HG03521 (cell line): Measurements from ENCODE around the gene HIPK2.
A peak's percentile ranks its signal among the peaks of the same experiment; 100 is the strongest.

Source experiments
- ATAC-seq: cut with Tn5 transposase; IDR thresholded peaks from one replicate; pipeline ENCODE4 v1.9.1; 2021; ENCODE audit warnings: mild to moderate bottlenecking, moderate library complexity; ENCODE audit not compliant: unreplicated experiment

Gene HIPK2

DNA sequence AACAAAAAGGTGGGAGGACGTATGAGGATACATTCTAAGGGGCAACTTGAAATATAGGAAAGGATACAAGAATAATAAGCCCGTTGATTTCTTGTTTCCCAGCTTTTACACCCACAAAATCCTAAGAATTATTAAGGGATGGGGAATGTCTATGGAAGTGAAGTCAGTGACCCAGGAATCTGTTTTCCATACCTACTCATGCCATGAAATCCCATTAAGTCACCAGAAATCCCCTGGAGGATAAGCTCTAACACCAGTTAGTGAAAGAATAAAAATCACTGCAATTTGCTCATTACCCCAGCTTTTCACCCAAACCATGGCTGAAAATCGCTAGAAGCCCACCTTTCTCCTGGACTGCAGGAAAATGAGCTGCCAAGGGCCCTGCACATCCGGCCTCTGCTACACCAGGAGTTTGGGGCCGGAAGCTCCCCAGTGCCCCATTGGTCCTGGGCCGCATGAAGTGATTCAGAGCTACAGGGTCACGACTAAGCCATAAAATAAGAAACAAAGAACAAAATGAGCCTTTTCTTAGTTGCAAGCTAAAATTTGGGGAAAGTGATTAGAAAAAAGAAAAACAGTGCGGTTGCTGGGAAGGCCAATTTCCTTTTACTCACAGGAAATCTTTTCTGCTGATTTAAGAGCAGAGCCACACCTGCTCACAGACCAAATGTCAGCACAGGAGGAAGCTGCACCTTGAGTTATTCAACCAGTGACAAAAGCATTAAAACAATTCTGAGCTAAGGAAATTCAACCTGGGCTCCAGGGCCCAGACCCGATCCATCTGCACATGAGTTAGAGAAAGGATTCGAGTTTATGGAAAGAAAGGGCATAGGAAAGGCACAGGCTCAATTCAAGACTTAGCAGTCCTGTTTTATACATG, 40.3 kb downstream of the HIPK2 start:
- no peak for ATAC-seq

DNA sequence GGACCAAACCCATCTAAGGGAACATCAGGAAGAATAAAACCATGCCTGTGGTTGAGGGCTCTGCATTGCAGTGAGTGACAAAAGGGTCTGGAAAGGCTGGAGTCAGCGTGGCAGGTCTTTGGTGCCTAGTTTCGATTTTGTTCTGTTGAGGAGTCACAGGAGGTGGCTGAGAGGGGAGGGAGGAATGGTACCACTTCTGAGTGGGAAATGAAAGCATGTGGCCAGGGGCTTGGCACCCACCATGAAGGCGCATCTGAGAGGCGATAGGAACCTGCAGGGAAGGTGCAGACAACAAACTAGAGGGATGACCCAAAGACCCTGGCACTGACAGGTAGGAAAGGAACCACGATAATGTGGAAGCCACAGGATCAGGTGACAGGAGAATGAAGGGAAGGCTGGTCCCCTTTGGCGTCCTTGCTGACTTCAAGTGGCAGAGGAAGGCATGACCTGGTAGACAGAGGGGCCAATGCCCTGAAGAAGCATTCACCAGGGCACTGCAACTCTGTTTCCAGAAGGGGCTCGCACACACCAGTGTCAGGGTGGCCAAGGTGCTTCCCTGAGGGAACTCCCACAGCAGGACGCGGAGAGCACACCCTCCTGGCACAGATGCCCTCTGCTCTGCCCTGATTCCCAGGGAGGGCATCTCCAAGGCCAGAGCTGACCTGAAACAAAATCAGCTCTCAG, 41.7 kb downstream of the HIPK2 start:
- ATAC-seq, result no peak

DNA sequence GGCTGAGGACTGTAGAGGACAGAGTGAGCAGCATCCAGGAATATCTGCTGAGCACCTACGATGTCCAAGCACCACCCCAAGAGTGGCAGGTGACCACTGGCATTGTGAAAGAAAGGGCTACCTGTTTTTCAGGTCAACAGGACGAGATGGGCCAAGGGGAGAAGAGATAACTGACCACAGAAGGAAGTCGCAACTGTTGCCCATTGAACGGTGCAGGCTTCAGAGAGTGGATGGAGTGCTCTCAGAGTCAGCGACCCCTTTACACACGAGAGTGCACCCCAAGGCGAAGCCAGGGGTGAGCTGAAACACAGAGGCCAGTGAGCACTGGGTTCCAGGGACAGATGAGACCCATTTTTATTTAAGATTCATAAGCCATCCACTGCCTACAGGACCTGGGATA, 42.3 kb downstream of the HIPK2 start:
- ATAC-seq, result no peak

DNA sequence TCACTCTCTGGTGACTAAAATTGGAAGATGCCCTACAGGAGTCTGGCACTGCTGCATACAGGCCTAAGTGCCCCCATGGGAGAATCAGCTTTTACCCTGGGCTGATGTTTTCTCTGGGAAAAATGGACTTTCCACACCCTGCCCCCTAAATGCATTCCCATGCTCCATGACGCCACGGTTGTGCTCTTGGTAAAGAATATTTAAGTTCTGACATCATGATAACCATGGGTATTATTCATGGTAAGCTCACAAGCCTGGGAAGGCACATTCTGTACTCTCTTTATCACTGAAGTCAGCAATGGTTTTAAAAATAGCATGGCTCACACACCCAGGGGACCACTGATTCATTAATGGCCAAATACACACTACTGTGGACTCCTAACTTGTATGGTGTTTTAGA, 43.4 kb downstream of the HIPK2 start:
- ATAC-seq, result no peak

DNA sequence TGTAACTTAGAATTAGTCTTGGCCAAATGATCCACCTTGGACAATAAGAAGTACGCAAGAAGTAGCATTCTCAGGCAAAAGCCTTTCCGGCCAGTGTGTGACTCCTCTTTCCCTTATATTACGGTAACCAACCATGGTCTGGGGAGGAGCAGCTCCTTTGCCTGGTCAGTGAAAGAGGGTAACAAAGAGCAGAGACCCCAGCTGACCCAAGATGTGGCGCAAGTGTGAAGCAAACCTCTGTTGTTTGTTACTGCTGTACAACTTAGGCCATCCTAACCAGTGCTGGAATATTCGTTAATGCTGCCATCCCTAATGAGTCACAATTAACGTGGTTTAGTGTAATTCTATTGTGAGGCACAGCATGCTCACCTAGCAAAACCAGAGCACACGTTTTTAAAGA, 44.0 kb downstream of the HIPK2 start:
- ATAC-seq, result no peak

DNA sequence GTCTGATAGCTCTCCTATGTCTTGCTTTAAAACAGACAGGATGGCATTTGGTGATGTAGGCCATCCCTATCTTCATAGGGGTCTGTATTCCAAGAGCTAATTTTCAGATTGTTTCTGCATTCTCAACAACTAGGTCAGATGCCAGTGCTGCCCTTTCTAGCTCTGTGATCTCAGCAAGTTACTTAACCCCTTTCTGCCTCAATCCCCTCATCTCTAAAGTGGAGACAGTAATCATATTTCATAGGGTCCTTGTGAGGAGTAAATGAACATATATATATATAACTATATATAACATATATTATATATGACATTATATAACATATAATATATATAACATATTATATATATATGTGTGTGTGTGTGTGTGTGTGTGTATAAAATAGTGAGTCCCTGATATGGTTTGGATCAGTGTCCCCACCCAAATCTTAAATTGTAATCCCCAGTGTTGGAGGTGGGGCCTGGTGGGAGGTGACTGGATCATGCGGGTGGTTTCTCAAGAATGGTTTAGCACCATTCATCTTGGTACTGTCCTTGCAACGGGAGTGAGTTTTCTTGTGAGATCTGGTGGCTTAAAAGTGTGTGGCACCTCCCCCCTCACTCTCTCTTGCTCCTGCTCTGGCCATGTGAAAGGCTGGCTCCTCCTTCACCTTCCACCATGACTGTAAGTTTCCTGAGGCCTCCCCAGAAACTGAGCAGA, 45.2 kb downstream of the HIPK2 start:
- no peak for ATAC-seq

DNA sequence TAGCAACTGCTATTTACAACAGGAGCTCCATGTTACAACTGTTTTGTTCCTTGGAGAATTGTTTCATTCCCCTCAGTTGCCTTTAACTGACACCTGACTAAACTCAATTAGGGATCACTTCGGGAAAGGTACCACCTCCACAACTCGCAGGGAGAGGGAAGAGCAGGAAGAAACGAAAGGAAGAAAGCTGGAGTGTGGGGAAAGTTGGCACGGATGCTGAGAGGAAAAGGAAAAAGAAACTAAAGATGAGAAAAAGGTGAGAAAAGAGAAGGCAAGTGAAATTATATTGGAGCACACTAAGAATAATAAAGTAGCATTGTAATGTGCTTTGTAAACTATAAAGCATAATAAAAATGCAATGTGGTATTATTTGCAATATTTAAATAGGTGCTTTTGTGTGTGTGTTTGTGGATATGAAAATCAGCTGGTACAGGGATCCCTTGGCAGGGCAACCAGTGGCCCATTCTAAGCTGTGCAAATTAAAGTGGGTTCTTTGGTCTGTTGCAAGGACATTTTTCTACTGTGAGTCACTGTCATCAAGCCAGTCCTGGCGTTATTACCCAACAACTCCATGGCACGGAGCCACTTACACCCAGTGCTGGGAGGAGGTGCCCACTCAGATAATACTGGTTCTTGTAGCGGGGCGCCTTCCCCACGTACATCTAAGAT, 45.9 kb downstream of the HIPK2 start:
- ATAC-seq, result no peak

DNA sequence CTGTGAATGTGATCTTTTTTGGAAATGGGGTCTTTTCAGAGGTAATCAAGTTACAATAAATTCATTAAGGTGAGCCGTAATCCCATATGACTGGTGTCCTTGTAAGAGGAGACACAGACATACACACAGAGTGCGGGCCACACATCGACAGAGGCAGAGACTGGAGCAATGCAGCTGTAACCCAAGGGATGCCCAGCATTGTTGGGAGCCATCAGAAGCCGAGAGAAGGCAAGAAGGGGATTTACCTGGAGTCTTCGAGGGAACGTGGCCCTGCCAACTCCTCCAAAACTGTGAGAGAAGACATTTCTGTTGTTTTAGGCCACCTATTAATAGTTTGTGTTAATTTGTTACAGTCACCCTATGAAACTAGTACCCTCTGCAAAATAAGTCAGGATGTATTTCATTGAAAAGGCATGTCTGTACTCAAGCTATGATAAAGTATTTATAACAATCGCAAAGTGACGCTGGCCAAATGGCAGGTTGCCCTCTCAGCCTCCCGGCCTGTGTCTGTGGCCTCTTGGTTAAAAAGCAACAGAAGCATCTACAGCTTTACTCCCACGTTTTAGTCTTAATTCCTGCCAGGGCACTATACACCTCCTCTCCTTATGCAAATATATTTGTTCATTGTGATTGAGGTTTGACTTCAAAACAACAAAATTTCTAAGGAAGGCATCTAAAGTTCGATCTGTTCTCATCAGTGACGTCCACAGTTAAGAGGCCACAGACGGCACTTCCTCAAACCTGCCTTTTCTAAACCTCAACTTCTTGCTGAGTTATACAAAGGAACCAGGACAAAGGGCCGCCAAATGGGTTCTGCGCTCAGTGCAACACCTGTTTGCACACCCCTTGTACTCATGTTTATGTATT, 46.8 kb downstream of the HIPK2 start:
- ATAC-seq, result peak; percentile 81

DNA sequence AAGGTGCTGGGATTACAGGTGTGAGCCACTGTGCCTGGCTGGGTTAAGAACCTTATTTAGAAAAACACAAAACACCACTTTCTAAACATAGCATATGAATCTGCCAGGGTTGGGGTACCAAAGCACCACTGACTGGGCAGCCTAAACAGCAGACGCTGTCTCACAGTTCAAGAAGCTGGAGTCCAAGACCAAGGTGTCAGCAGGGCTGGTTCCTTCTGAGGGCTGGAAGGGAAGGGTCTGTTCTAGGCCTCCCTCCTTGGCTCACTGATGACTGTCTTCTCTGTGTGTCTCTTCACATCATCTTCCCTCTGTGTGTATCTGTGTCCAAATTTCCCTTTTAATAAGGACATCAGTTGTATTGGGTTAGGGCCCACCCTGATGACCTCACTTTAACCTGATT, 49.6 kb downstream of the HIPK2 start:
- ATAC-seq, result no peak

DNA sequence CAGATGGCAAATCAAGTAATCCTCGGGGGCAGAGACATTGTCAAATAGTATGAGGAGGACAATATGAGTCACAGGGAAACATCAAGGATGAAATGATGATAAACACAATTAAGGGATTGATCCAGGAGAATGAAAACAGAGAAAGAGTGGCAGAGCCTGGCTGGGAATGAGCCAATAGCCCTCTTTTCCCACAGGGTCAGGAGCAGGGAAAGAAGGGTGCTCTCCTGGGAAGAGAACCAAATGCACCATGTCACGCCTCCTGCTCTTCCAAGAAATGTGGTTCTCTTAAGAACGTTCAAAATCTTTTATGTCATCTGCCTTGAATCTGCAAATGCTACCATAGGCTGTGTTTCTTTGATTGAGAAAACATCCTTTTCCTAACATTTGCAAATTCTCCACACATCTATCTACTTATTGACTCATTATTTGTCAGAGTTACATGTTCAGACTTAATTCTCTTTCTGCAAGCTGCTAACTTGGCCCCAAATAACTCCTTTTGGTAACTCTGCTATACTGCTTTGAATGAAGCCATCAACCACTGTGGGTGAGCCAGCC, 50.6 kb downstream of the HIPK2 start:
- ATAC-seq, result no peak

DNA sequence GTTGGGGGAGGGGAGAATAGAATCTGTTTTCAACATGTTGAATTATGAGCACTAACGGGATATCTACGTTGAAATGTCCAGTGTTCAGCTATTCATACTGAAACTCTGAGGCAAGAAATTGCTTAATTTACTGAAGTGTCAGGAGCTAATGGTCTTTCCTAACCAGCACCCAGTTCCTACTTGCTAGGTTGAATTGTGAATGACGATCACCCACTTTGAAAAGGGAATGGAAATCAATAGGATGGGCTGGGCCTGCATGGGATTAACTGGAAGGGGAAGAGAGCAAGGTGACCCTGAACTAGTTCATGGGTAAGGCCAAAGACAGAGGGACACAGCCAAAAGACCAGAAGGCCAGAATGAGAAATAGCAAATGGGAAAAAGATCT, 51.3 kb downstream of the HIPK2 start:
- ATAC-seq, result no peak

DNA sequence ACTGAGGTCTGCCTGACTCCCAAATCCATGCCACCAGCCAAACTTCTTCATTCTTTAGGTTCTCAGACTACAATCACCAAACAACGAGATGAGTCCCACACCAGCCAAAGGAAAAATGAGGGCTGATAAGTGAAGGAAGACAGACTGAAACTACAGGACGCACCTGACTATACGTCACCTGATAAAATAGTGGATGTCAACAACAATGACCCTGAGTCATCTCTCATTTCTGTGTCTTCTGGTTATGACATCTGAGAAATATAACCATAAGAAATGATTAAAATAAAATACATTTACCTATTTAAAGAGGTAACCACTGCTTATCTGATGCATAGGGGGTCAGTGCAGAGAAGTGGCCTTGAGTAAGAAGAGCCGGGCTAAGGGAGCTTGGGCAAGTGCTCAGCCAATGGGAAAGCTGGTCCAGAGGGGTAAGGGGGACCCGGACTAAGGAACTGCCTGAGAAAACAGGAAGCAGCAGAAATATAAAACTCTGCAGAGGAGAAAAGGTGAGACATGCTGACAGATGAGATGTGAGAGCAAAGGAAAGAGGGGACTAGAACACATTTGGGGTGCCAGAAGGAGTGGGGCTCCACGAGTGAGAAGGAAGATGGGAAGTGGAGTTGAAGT, 51.8 kb downstream of the HIPK2 start:
- ATAC-seq, result peak; percentile 1

DNA sequence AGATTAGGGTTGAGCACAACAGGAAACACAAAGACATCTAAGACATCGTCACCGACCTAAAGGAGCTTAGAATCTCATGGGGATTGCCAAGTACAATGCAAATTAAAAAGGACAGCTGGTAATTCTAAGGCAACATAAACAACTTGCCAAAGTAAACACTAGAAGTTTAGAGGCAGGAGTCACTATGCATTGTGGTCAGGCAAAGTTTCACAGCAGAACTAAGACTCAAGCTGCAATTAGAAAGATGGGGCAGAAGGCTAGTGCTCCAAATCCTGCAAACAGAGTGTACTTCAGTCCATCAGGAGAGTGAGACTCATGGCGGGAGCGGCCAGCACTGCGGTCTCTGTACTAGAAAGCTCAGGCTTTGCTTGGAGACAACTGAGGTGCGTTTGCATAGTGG, 52.7 kb downstream of the HIPK2 start:
- peak; percentile 79 for ATAC-seq

DNA sequence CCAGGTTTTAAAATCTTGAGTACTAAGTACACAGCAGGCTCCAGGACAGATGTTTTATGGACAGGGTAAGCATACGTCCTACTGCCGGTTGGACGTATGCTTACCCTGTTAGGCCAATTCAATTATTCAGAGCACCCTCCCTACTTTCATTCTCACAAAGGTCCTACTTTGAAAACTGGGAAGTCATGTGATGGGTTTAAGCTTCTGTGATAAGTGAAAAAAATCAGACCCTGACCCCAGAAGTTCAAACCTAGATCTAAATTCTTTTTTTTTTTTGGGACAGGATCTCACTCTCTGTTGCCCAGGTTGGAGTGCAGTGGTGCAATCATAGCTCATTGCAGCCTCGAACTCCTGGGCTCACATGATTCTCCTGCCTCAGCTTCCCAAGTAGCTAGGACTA, 55.2 kb downstream of the HIPK2 start:
- ATAC-seq, result no peak

DNA sequence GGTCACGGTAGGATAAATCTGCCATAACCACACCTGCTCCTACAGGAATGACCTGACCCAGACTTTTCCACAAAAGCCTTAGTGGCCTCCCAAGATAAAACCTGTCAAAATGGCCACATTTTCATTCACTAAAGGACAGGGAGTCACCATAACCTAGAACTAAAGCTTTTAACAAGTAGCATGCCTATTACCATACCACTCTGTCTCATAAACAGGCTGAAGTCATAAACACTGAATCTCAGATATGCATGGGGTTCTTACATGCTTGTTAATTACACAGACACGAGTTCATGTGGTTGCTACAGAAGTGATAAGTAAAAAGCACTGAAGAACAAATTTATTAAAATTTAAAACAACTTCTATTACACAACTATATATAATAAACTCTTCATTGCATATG, 56.0 kb downstream of the HIPK2 start:
- no peak for ATAC-seq

DNA sequence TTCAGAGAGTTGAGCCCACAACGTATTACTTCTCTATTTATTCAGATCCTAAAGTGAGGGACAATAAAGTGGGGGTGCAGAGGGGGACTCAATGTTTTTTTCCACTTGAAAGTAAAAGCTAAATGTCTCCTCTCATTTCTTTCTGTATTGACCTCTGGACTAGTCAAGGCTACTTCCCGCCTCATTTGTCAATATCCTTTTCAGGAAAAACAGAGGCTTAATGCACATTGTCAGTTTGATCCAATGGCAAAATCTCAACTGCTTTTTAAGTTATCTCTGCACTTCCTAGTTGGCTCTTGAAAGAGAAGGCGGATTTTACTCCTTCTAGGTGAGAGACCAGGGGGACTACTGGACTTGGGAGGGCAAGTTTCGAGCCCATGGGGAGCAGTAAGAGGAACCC, 56.4 kb downstream of the HIPK2 start:
- ATAC-seq, result no peak

DNA sequence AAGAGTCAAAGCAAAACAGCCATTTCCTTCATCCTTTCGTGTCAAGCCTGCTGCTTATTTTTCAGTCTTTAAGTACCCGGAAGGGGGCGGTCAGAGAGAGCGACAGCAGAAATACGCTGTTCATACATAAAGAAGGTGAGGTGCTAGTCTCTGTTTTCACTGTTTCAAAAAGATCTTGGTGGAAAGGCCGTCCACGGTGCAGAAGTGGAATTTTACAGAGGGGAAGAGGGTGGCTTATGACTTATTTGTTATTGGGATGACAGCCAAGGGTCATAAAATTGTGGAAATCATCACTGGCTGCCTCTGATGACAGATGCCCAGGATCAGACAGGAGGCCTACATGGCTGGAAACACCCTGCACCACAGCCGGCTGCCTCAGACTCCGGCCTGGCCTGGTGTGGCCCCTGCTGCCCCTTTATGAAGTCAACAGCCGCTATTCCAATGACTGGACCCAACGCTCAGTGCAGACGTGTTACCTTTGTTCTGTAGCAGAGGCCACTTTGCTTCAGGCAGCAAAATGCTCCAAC, 57.0 kb downstream of the HIPK2 start:
- no peak for ATAC-seq

DNA sequence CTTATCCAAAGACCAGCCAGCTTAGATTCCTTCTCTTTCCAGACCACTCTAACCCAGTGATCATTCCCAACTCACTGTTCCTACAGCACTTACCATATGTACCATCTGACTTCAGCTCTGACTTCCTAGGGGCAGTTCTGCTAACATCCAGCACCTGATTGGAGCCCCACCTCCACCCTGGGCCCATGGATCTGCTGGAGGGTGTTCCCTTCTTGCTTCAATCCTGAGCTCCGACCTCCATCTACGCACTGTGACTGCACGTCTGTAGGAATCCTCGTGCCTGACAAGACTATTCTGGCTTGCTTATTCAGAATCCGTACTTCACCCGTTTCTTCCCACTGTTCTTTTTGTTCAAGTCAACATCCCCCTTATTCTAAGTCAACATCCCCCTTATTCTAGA, 57.6 kb downstream of the HIPK2 start:
- ATAC-seq, result no peak

DNA sequence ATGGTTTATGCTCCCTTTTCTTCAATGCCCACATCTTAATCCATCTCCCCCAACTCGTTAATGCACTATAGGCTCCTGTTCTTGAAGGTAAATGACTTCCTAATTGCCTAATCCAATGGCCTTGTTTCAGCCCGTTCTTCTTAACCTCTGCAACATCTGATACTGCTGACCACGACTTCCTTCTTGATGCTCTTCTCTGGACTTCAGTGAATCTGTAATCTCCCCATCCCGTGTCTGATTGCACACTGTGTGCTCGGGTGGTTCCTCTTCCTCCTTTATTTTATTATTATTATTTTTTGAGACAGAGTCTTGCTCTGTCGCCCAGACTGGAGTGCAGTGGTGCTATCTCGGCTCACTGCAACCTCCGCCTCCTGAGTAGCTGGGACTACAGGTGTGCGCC, 58.9 kb downstream of the HIPK2 start:
- no peak for ATAC-seq
